H1 (cell line): Measurements from ENCODE around the gene SYNDIG1. TPM values are rescaled to one million over a fixed set of nuclear protein-coding genes. Genes with fewer than 3 reads are reported as not detected.

Experiments
- CTCF ChIA-PET: fragments of 300-600 bp; sonication (Branson Sonifier 250); formaldehyde crosslinking; loops from one replicate; lab custom pipeline; 2021; ENCODE audit not compliant: partially characterized antibody; lab: Charles Lee
- POLR2A ChIA-PET: fragments of 300-600 bp; sonication (Branson Sonifier 250); formaldehyde crosslinking; loops from one replicate; lab custom pipeline; 2021; ENCODE audit warnings: inconsistent platforms; ENCODE audit not compliant: partially characterized antibody; lab: Charles Lee
- DNase-seq, 2 experiments: peaks; one replicate each; pipeline versions ENCODE4 v3.0.0 to v3.0.0-alpha.2; 2010 to 2022; ENCODE audit warnings: low spot score in 2 of 2, low read depth in 1 of 2, mixed read lengths in 1 of 2
- FAIRE-seq: peaks from 2 replicates; lab custom pipeline; 2011; peaks lifted over from hg19 to GRCh38; lab: Jason Lieb, UNC
- H2AFZ ChIP-seq: 2 replicates; pipeline ENCODE4 v1.8.1; 2012; ENCODE audit warnings: low read length, inconsistent platforms
- H2AK5ac ChIP-seq: 2 replicates; pipeline ENCODE4 v1.6.1; 2013; ENCODE audit warnings: low read depth, low read length
- H2BK120ac ChIP-seq: replicated peaks from 2 replicates; pipeline ENCODE3; 2013; ENCODE audit warnings: low read depth, low read length, inconsistent platforms
- H2BK12ac ChIP-seq: 2 replicates; pipeline ENCODE4 v1.6.1; 2013; ENCODE audit warnings: low read depth, low read length
- H2BK15ac ChIP-seq: 2 replicates; pipeline ENCODE4 v1.6.1; 2013; ENCODE audit warnings: low read length
- H2BK20ac ChIP-seq: 2 replicates; pipeline ENCODE4 v1.6.1; 2013; ENCODE audit warnings: low read length
- H2BK5ac ChIP-seq: 2 replicates; pipeline ENCODE4 v1.6.1; 2013; ENCODE audit warnings: low read depth, low read length
- H3K14ac ChIP-seq: 2 replicates; pipeline ENCODE4 v1.6.1; 2013; ENCODE audit warnings: inconsistent platforms; ENCODE audit not compliant: insufficient read length
- H3K18ac ChIP-seq: 2 replicates; pipeline ENCODE4 v1.6.1; 2013; ENCODE audit warnings: low read length; ENCODE audit errors: extremely low read depth
- H3K23ac ChIP-seq: 2 replicates; pipeline ENCODE4 v1.6.1; 2013; ENCODE audit warnings: inconsistent platforms; ENCODE audit not compliant: insufficient read length
- H3K23me2 ChIP-seq: 2 replicates; pipeline ENCODE4 v1.6.1; 2013; ENCODE audit warnings: low read depth, low read length
- H3K27ac ChIP-seq: 2 replicates; pipeline ENCODE4 v1.6.1; 2011; ENCODE audit warnings: low read depth, low read length, inconsistent platforms
- H3K27me3 ChIP-seq, 4 experiments: replicated peaks in 1 of 4; 1 replicate in 1 of 4; 2 replicates in 3 of 4; pipeline versions ENCODE4 v1.6.1 to v1.8.1; 2011 to 2013; ENCODE audit warnings: low read length in 3 of 4, mild to moderate bottlenecking in 3 of 4, inconsistent platforms in 2 of 4, mixed read lengths in 2 of 4, moderate library complexity in 1 of 4; ENCODE audit not compliant: control insufficient read depth in 3 of 4, insufficient read depth in 3 of 4; ENCODE audit errors: extremely low read depth in 1 of 4
- H3K36me3 ChIP-seq, 4 experiments: 2 replicates each; pipeline versions ENCODE4 v1.6.1 to v1.8.1; 2011 to 2013; ENCODE audit warnings: mild to moderate bottlenecking in 4 of 4, low read length in 3 of 4, moderate library complexity in 2 of 4, control low read depth in 1 of 4, inconsistent platforms in 1 of 4; ENCODE audit not compliant: insufficient read depth in 4 of 4, control insufficient read depth in 2 of 4
- H3K4ac ChIP-seq: replicated peaks from 2 replicates; pipeline ENCODE3; 2013; ENCODE audit warnings: low read length, low read depth, mixed read lengths, inconsistent platforms; ENCODE audit not compliant: insufficient read length
- H3K4me1 ChIP-seq, 4 experiments: replicated peaks in 1 of 4; 1 replicate in 1 of 4; 2 replicates in 3 of 4; pipeline versions ENCODE4 v1.6.1 to v1.8.1; 2011 to 2013; ENCODE audit warnings: low read length in 3 of 4, inconsistent platforms in 2 of 4, mixed read lengths in 1 of 4; ENCODE audit not compliant: insufficient read depth in 4 of 4, control insufficient read depth in 3 of 4
- H3K4me2 ChIP-seq, 2 experiments: 2 replicates each; pipeline versions ENCODE4 v1.6.1 to v1.8.1; 2011 to 2013; ENCODE audit warnings: low read depth in 2 of 2, low read length in 2 of 2, control low read depth in 1 of 2, inconsistent platforms in 1 of 2, mild to moderate bottlenecking in 1 of 2; ENCODE audit not compliant: insufficient read depth in 1 of 2
- H3K4me3 ChIP-seq, 4 experiments: fragments of 200-600, 300-600 bp in 1 of 4; sonication (generic), shearing (Covaris generic), sonication (Bioruptor Twin) in 1 of 4; 2 replicates each; pipeline versions ENCODE4 v1.5.1 to v1.8.1; 2011 to 2016; ENCODE audit warnings: low read length in 4 of 4, low read depth in 3 of 4, control low read depth in 2 of 4, inconsistent platforms in 2 of 4, mild to moderate bottlenecking in 2 of 4, mixed read lengths in 1 of 4, moderate library complexity in 1 of 4; ENCODE audit not compliant: insufficient read depth in 2 of 4; ENCODE audit errors: extremely low read depth in 1 of 4
- H3K56ac ChIP-seq: replicated peaks from 2 replicates; pipeline ENCODE3; 2013; ENCODE audit warnings: low read depth, mild to moderate bottlenecking, mixed read lengths, low read length, inconsistent platforms; ENCODE audit not compliant: insufficient read length
- H3K79me1 ChIP-seq: 2 replicates; pipeline ENCODE4 v1.6.1; 2013; ENCODE audit warnings: low read depth, low read length, control low read depth
- H3K79me2 ChIP-seq, 2 experiments: 2 replicates each; pipeline versions ENCODE4 v1.6.1 to v1.8.1; 2012 to 2013; ENCODE audit warnings: low read length in 2 of 2, mild to moderate bottlenecking in 2 of 2, inconsistent platforms in 1 of 2; ENCODE audit not compliant: insufficient read depth in 2 of 2, control insufficient read depth in 1 of 2
- H3K9ac ChIP-seq, 4 experiments: replicated peaks in 1 of 4; 1 replicate in 1 of 4; 2 replicates in 3 of 4; pipeline versions ENCODE4 v1.6.1 to v1.8.1; 2011 to 2013; ENCODE audit warnings: low read depth in 3 of 4, low read length in 3 of 4, control low read depth in 2 of 4, mild to moderate bottlenecking in 2 of 4, moderate library complexity in 2 of 4, inconsistent platforms in 1 of 4; ENCODE audit errors: extremely low read depth in 1 of 4
- H3K9me3 ChIP-seq, 2 experiments: 2 replicates each; pipeline versions ENCODE4 v1.6.1 to v1.8.1; 2012 to 2013; ENCODE audit warnings: mild to moderate bottlenecking in 2 of 2, moderate library complexity in 2 of 2, control low read depth in 1 of 2, inconsistent platforms in 1 of 2, low read depth in 1 of 2, low read length in 1 of 2, mixed read lengths in 1 of 2; ENCODE audit not compliant: insufficient read depth in 2 of 2
- H4K20me1 ChIP-seq, 2 experiments: replicated peaks in 1 of 2; 2 replicates each; pipeline versions ENCODE3 to v1.8.1; 2011 to 2013; ENCODE audit warnings: inconsistent platforms in 2 of 2, low read length in 2 of 2, mild to moderate bottlenecking in 1 of 2; ENCODE audit not compliant: insufficient read depth in 2 of 2, control insufficient read depth in 1 of 2
- H4K5ac ChIP-seq: 2 replicates; pipeline ENCODE4 v1.6.1; 2013; ENCODE audit warnings: low read length, low read depth, mixed read lengths, inconsistent platforms; ENCODE audit not compliant: insufficient read length
- H4K8ac ChIP-seq: 2 replicates; pipeline ENCODE4 v1.8.0; 2013; ENCODE audit warnings: mild to moderate bottlenecking, moderate library complexity, low read length, inconsistent platforms; ENCODE audit not compliant: insufficient read depth; ENCODE audit errors: extremely low read depth
- H4K91ac ChIP-seq: replicated peaks from 2 replicates; pipeline ENCODE3; 2013; ENCODE audit warnings: low read length, mixed read lengths, inconsistent platforms; ENCODE audit not compliant: insufficient read length
- ASH2L ChIP-seq: fragments of 200-600, 300-600 bp; sonication (generic); IDR thresholded peaks from one replicate; pipeline ENCODE4 v1.7.1; 2017; ENCODE audit warnings: low read length
- CEBPB ChIP-seq: IDR thresholded peaks from 2 replicates; pipeline ENCODE4 v1.6.1; 2012; ENCODE audit warnings: low read depth, low read length
- CREB1 ChIP-seq: IDR thresholded peaks from 2 replicates; pipeline ENCODE4 v1.6.1; 2012; ENCODE audit warnings: inconsistent platforms
- POLR2AphosphoS5 ChIP-seq: IDR thresholded peaks from 2 replicates; pipeline ENCODE4 v1.6.1; 2011; ENCODE audit warnings: low read depth, low read length
- SAP30 ChIP-seq: fragments of 300-600 bp; sonication (generic); IDR thresholded peaks from 2 replicates; pipeline ENCODE4 v1.7.1; 2012; ENCODE audit warnings: low read length, moderate library complexity, mild to moderate bottlenecking, inconsistent platforms; ENCODE audit not compliant: insufficient read depth, insufficient replicate concordance
- SP4 ChIP-seq: IDR thresholded peaks from 2 replicates; pipeline ENCODE4 v1.6.1; 2012; ENCODE audit warnings: low read length, inconsistent platforms
- TAF1 ChIP-seq: IDR thresholded peaks from 2 replicates; pipeline ENCODE4 v1.6.1; 2011; ENCODE audit warnings: mild to moderate bottlenecking, low read depth, low read length
- TBP ChIP-seq: IDR thresholded peaks from 2 replicates; pipeline ENCODE4 v1.6.1; 2011; ENCODE audit warnings: low read depth, low read length, improper control_type of control experiment
- ZNF274 ChIP-seq: IDR thresholded peaks from 2 replicates; pipeline ENCODE4 v1.7.0; 2012; ENCODE audit warnings: low read length, borderline replicate concordance; ENCODE audit errors: extremely low read depth
- WGBS, 2 experiments: shearing (Covaris generic) in 1 of 2; methylation state at CpG; one replicate each; pipeline versions ENCODE4 v1.1.6 to v1.1.7; 2013 to 2015; ENCODE audit warnings: low lambda C conversion rate in 2 of 2, mixed read lengths in 2 of 2, inconsistent platforms in 1 of 2, low coverage in 1 of 2, missing lambda C conversion rate in 1 of 2; ENCODE audit not compliant: insufficient replicate concordance in 2 of 2, insufficient coverage in 1 of 2, insufficient read length in 1 of 2; ENCODE audit errors: extremely low coverage in 1 of 2, missing lambda C conversion rate in 1 of 2; 5-methylcytosine and 5-hydroxymethylcytosine counted together
- polyA plus RNA-seq, 7 experiments: library from polyadenylated mRNA; depleted of rRNA in 3 of 7; stranded (reverse) in 5 of 7; unstranded in 2 of 7; fragments of >200 nt in 5 of 7; fragments of 200-250 nt in 2 of 7; gene quantifications; 1 replicate in 5 of 7; 2 replicates in 1 of 7; 4 replicates in 1 of 7; pipeline versions ENCODE4 v1.2.1 to v1.2.3, GENCODE V29; 2011 to 2013; ENCODE audit warnings: missing spikeins in 2 of 7, mixed read lengths in 2 of 7
- total RNA-seq: library from RNA; stranded (reverse); fragmentation: NEBNext Ultra II Directional; extraction: Animal tissue kit (Norgen Biotek cat#: 25700); gene quantifications from 2 replicates; pipeline ENCODE4 v1.2.1, GENCODE V29; 2021
- TF ChIP-seq, protein P1 (sequence below), 3 experiments: IDR thresholded peaks; 1 replicate in 2 of 3; 2 replicates in 1 of 3; pipeline versions ENCODE4 v1.5.1 to v1.6.1; 2011; ENCODE audit warnings: low read length in 3 of 3, mild to moderate bottlenecking in 3 of 3, inconsistent platforms in 2 of 3, low read depth in 1 of 3, moderate library complexity in 1 of 3; ENCODE audit not compliant: insufficient read depth in 1 of 3; ENCODE audit errors: control extremely low read depth in 1 of 3
- TF ChIP-seq, protein P2 (sequence below): IDR thresholded peaks from 2 replicates; pipeline ENCODE4 v1.6.1; 2012; ENCODE audit warnings: inconsistent platforms

SYNDIG1 gene
- total and polyA plus RNA-seq, 2 of the 8 experiments (the other 6 are each of a cell fraction or from before 2014, with no cell fraction given) = 6.5 to 7.8 TPM

GRCh38 chr20:24437196-24438082 lies 32.0 kb upstream of the SYNDIG1 start:
- no peak overlapping the region for H4K8ac ChIP-seq
- no peak overlapping the region for H4K5ac ChIP-seq
- H3K23me2 ChIP-seq = no peaks in the 10 kb centered on the region
- no peak overlapping the region for H3K9ac ChIP-seq
- H3K79me2 ChIP-seq = no peaks in the 10 kb centered on the region
- no peak overlapping the region for H2BK20ac ChIP-seq
- no peak overlapping the region for H3K4ac ChIP-seq
- no peaks in the 10 kb centered on the region for H3K9me3 ChIP-seq
- H3K79me1 ChIP-seq = no peaks in the 10 kb centered on the region
- H2BK12ac ChIP-seq = no peak overlapping the region
- no peak overlapping the region for H2AFZ ChIP-seq
- H3K4me1 ChIP-seq = peaks cover 0 to 5% (median 2%) of the 10 kb centered on the region in 4 experiments; a peak in 3 of 7 replicates
- no peak overlapping the region for H2BK5ac ChIP-seq
- ChIA-PET POLR2A (no interaction called here), CTCF (interaction anchor here (1.0 kb wide), 1 partner anchor 11 kb away, joined by 3 read pairs; no protein-coding TSS in a partner anchor)
- H3K14ac ChIP-seq = no peak overlapping the region
- 90% methylated on average over 8 of the region's 8 CpGs; no CpG with 5 or more reads in 1 of the 2 experiments for WGBS, 2 experiments
- no peak overlapping the region for H3K23ac ChIP-seq
- no peak for DNase-seq
- no peak overlapping the region for H4K91ac ChIP-seq
- H3K27ac ChIP-seq = no peak overlapping the region
- no peak overlapping the region for H3K4me2 ChIP-seq
- H2AK5ac ChIP-seq = no peak overlapping the region
- no peak overlapping the region for H3K56ac ChIP-seq
- no peak for FAIRE-seq
- H2BK120ac ChIP-seq = no peak overlapping the region
- no peaks in the 10 kb centered on the region for H4K20me1 ChIP-seq
- no peak overlapping the region for H3K4me3 ChIP-seq
- H2BK15ac ChIP-seq = no peak overlapping the region
- H3K27me3 ChIP-seq = no peaks in the 10 kb centered on the region
- H3K36me3 ChIP-seq = no peaks in the 10 kb centered on the region
- no peak overlapping the region for H3K18ac ChIP-seq
- TF ChIP-seq, protein P1, sequence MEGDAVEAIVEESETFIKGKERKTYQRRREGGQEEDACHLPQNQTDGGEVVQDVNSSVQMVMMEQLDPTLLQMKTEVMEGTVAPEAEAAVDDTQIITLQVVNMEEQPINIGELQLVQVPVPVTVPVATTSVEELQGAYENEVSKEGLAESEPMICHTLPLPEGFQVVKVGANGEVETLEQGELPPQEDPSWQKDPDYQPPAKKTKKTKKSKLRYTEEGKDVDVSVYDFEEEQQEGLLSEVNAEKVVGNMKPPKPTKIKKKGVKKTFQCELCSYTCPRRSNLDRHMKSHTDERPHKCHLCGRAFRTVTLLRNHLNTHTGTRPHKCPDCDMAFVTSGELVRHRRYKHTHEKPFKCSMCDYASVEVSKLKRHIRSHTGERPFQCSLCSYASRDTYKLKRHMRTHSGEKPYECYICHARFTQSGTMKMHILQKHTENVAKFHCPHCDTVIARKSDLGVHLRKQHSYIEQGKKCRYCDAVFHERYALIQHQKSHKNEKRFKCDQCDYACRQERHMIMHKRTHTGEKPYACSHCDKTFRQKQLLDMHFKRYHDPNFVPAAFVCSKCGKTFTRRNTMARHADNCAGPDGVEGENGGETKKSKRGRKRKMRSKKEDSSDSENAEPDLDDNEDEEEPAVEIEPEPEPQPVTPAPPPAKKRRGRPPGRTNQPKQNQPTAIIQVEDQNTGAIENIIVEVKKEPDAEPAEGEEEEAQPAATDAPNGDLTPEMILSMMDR (IDR thresholded peaks at IDR 0.05; ENCODE audit: control extremely low read depth in 1 of 3, insufficient read depth in 1 of 3, low read depth in 1 of 3, low read length in 3 of 3) = no peak
- TF ChIP-seq POLR2AphosphoS5 = no peak
- TF ChIP-seq ASH2L = no peak
- TF ChIP-seq CEBPB = no peak
- no peak for TF ChIP-seq SP4
- no peak for TF ChIP-seq SAP30
- TF ChIP-seq CREB1 = no peak
- TF ChIP-seq, protein P2, sequence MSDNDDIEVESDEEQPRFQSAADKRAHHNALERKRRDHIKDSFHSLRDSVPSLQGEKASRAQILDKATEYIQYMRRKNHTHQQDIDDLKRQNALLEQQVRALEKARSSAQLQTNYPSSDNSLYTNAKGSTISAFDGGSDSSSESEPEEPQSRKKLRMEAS = no peak
- TF ChIP-seq TAF1 = no peak
- TF ChIP-seq TBP = no peak
- no peak for TF ChIP-seq ZNF274
